Lower lobe of right lung (tissue), 2 donors: ENCODE data around the gene CX3CL1. TPM values are rescaled to one million over a fixed set of nuclear protein-coding genes. Genes with fewer than 3 reads are reported as not detected.

Experiments
- ATAC-seq, 2 donors: fragments of 200-7000 bp; cut with Tn5 transposase; one replicate each; pipeline ENCODE4 v1.9.1; 2020 to 2022; ENCODE audit warnings: mild to moderate bottlenecking in 2 of 2, moderate library complexity in 2 of 2
- DNase-seq: peaks from one replicate; pipeline ENCODE4 v3.0.0-alpha.2; 2020
- H3K27ac ChIP-seq: fragments of 200-600 bp; one replicate; pipeline ENCODE4 v1.8.0; 2022
- H3K27me3 ChIP-seq: fragments of 200-600 bp; one replicate; pipeline ENCODE4 v1.8.0; 2022; ENCODE audit warnings: low read depth
- H3K36me3 ChIP-seq: fragments of 200-600 bp; one replicate; pipeline ENCODE4 v1.8.0; 2022; ENCODE audit warnings: mild to moderate bottlenecking
- H3K4me1 ChIP-seq: fragments of 200-600 bp; one replicate; pipeline ENCODE4 v1.8.0; 2022
- H3K4me3 ChIP-seq: fragments of 200-600 bp; one replicate; pipeline ENCODE4 v1.8.0; 2022; ENCODE audit warnings: mild to moderate bottlenecking
- H3K9me3 ChIP-seq: fragments of 200-600 bp; one replicate; pipeline ENCODE4 v1.8.0; 2022
- intact Hi-C: fragments of 100-400 bp; cut with DNase I; formaldehyde crosslinking; loops from one replicate; pipeline ENCODE4 v1.11.0; 2022
- total RNA-seq: library from RNA; stranded (reverse); fragmentation: NEBNext Ultra II Directional; extraction: Animal tissue kit (Norgen Biotek cat#: 25700); gene quantifications from one replicate; pipeline ENCODE4 v1.2.1, GENCODE V29; 2021
- TF ChIP-seq, protein P1 (sequence below): fragments of 200-600 bp; IDR thresholded peaks from one replicate; pipeline ENCODE4 v1.8.0; 2022; ENCODE audit warnings: antibody characterized with exemption, mild to moderate bottlenecking
- donor health status: DM: no; HTN: yes; CAD: no; lungs with severe emphysema.

The CX3CL1 gene
- total RNA-seq, 1 donor from 2014 or later, result 33.6 TPM

DNA sequence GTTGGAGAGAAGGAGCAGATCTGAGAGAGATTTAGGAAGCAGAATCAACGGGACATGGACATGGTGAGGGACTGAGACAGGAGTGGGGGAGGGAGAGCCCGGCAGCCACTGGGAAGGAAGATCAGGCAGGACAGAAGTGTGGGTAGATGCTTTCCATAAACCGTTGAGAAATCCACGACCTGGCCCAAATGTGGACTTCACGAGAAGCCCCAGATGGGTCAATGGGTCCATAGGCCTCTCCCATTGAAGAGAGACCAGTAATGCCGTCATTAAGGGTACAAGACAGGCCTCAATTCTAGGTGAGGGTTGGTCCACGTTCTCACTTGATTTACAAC, 14.2 kb upstream of the CX3CL1 start:
- Histone ChIP-seq H3K4me1 (no peaks in the 10 kb centered on the region), H3K4me3 (no peak overlapping the region), H3K9me3 (no peaks in the 10 kb centered on the region), H3K27me3 (no peaks in the 10 kb centered on the region), H3K27ac (no peak overlapping the region), H3K36me3 (no peaks in the 10 kb centered on the region)
- ATAC-seq (peak in 1 of 2 donors; percentile 6), DNase-seq (no peak)
- intact Hi-C loops, result no loop called here
- TF ChIP-seq, protein P1, sequence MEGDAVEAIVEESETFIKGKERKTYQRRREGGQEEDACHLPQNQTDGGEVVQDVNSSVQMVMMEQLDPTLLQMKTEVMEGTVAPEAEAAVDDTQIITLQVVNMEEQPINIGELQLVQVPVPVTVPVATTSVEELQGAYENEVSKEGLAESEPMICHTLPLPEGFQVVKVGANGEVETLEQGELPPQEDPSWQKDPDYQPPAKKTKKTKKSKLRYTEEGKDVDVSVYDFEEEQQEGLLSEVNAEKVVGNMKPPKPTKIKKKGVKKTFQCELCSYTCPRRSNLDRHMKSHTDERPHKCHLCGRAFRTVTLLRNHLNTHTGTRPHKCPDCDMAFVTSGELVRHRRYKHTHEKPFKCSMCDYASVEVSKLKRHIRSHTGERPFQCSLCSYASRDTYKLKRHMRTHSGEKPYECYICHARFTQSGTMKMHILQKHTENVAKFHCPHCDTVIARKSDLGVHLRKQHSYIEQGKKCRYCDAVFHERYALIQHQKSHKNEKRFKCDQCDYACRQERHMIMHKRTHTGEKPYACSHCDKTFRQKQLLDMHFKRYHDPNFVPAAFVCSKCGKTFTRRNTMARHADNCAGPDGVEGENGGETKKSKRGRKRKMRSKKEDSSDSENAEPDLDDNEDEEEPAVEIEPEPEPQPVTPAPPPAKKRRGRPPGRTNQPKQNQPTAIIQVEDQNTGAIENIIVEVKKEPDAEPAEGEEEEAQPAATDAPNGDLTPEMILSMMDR, result no peak

DNA sequence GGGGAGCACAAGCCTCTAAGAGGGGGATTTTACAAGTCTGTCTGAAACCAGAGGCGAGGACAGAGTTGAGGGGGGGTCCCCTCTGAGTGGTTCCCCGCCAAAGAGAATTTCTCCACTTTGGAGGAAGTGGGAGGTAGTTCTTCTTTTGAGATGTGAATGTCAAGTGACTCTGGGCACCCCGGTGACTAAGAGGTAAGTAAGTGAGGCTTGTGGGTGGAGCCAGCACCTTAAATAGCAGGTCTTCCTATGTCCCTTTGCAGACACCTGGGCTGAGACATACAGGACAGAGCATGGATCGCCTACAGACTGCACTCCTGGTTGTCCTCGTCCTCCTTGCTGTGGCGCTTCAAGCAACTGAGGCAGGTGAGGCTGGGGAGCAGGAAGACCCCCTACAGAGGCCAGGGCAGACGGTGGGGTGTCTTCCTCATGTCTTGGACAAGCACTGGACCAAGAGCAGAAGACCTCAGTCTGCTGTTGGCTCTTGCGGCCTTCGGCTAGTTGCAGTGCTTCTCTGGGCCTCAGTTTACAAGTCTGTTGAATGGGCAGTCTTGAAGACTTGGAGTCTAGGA, 13.7 kb upstream of the CX3CL1 start, which contains the start of gene CCL22:
TSS of gene CCL22 (plus strand) at position 257 of the 569 bp plus-strand sequence. CDS start at position 291, 34 bp downstream.
- H3K4me1 ChIP-seq, result no peaks in the 10 kb centered on the region
- no peaks in the 10 kb centered on the region for H3K9me3 ChIP-seq
- H3K27ac ChIP-seq, result no peak within 1 kb of the TSS
- intact Hi-C loops, result no loop called here
- H3K27me3 ChIP-seq, result no peaks in the 10 kb centered on the region
- no peak for DNase-seq
- TF ChIP-seq, protein P1, result no peak
- ATAC-seq, result peak in 1 of 2 donors; percentile 13
- H3K36me3 ChIP-seq, result no peaks in the 10 kb centered on the region
- H3K4me3 ChIP-seq, result no peak within 1 kb of the TSS

DNA sequence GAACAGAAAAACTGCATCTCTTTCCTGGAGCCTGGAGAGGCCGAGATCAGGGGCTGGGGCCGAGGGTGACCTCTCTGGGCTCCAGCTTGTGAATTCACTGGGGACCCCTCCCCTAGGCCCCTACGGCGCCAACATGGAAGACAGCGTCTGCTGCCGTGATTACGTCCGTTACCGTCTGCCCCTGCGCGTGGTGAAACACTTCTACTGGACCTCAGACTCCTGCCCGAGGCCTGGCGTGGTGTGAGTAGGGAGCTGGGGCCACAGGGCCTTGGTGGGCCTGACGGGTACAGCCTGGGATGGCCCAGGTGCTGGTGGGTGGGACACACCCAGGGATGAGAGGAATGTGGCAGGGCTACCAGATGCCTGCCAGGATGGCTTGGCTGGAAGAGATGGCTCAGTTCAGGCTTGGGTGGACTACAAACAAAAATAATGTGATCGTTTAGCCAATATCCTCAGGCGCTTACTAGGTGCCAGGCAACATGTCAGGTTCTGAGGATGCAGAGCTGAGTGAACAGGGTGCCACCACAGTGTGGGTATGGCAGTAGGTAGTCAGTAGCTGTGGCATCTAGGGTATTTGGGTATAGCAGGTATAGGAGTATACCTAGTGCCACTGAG, 11.9 kb upstream of the CX3CL1 start:
- Histone ChIP-seq H3K27ac (no peak overlapping the region), H3K4me3 (no peak overlapping the region), H3K36me3 (no peaks in the 10 kb centered on the region), H3K4me1 (no peaks in the 10 kb centered on the region), H3K9me3 (no peaks in the 10 kb centered on the region), H3K27me3 (no peaks in the 10 kb centered on the region)
- no peak for ATAC-seq
- intact Hi-C loops, result no loop called here
- TF ChIP-seq, protein P1, result no peak
- no peak for DNase-seq

DNA sequence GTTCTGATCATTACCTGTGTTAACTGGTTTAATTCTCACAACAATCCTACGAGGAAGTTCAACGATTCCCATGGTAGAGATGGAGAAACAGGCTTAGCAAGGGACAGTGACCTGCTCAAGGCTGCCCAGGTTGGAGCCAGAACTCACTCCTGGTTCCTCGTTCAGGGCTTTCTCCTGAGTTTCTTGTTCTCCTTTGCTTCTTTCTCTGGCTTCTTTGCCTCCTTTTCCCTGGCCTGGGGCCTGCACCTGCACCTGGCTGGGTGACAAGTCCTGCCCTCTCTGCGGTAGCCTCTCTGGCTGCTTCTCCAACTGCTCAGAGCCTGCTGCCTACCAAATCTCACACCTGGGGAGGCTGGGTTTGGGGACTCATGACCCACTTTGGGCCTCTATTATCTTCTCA, 10.9 kb upstream of the CX3CL1 start:
- no peaks in the 10 kb centered on the region for H3K27me3 ChIP-seq
- H3K4me3 ChIP-seq, result no peak overlapping the region
- no peaks in the 10 kb centered on the region for H3K9me3 ChIP-seq
- TF ChIP-seq, protein P1, result no peak
- H3K4me1 ChIP-seq, result peaks cover 3% of the 10 kb centered on the region
- no peaks in the 10 kb centered on the region for H3K36me3 ChIP-seq
- DNase-seq (no peak), ATAC-seq (peak in 1 of 2 donors; percentile 28)
- intact Hi-C loops, result no loop called here
- H3K27ac ChIP-seq, result no peak overlapping the region

DNA sequence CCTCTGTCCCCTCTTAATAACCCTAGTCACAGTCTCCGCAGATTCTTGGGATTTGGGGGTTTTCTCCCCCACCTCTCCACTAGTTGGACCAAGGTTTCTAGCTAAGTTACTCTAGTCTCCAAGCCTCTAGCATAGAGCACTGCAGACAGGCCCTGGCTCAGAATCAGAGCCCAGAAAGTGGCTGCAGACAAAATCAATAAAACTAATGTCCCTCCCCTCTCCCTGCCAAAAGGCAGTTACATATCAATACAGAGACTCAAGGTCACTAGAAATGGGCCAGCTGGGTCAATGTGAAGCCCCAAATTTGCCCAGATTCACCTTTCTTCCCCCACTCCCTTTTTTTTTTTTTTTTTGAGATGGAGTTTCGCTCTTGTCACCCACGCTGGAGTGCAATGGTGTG, 8.1 kb upstream of the CX3CL1 start:
- ATAC-seq (no peak), DNase-seq (no peak)
- Histone ChIP-seq H3K36me3 (no peaks in the 10 kb centered on the region), H3K27ac (no peak overlapping the region), H3K27me3 (no peaks in the 10 kb centered on the region), H3K4me3 (no peak overlapping the region), H3K4me1 (peaks cover 7% of the 10 kb centered on the region), H3K9me3 (no peaks in the 10 kb centered on the region)
- intact Hi-C loops, result no loop called here
- TF ChIP-seq, protein P1, result no peak
